NB4 (cell line): ENCODE results near the gene RNASE7.
"Not testable (repeated sequence)": the region's sequence is repeated elsewhere in the genome, so short reads cannot be mapped to it uniquely, and the experiment has no call there.

Source experiments
- DNase-seq: peaks from one replicate; pipeline ENCODE4 v3.0.0; 2010; ENCODE audit warnings: low read depth
- H3K4me3 ChIP-seq: one replicate; pipeline ENCODE4 v1.5.1; 2011; ENCODE audit warnings: mild to moderate bottlenecking, low read depth, low read length, moderate library complexity
- CTCF ChIP-seq: IDR thresholded peaks from one replicate; pipeline ENCODE4 v1.5.1; 2012; ENCODE audit warnings: low read depth, low read length
- MAX ChIP-seq: IDR thresholded peaks from 2 replicates; pipeline ENCODE4 v1.6.1; 2011; ENCODE audit warnings: low read depth, low read length
- MYC ChIP-seq: IDR thresholded peaks from 2 replicates; pipeline ENCODE4 v1.6.1; 2011; ENCODE audit warnings: low read depth, low read length
- POLR2A ChIP-seq: IDR thresholded peaks from 2 replicates; pipeline ENCODE4 v1.6.1; 2011; ENCODE audit warnings: mild to moderate bottlenecking; ENCODE audit not compliant: insufficient read length; ENCODE audit errors: extremely low read depth

RNASE7 gene

GRCh38 chr14:20998674-20999366 is 43.3 kb upstream of the RNASE7 start, which contains the start of gene SLC39A2:
Gene SLC39A2, plus strand, starts transcription at chr14:20999293. Its CDS starts 154 bp downstream, at chr14:20999447.
- no peak within 1 kb of the TSS for H3K4me3 ChIP-seq
- TF ChIP-seq MAX (no peak), MYC (no peak), POLR2A (no peak), CTCF (no peak)
- no peak for DNase-seq

- no peak overlapping the region for H3K4me3 ChIP-seq
- TF ChIP-seq CTCF: no peak
- no peak for TF ChIP-seq POLR2A
- no peak for TF ChIP-seq MAX
- TF ChIP-seq MYC: no peak
- DNase-seq: no peak
These were observed 42.6 kb upstream of the RNASE7 start for GRCh38 chr14:20999591-20999990.

GRCh38 chr14:21001218-21001617 is 40.9 kb upstream of the RNASE7 start:
- no peak for TF ChIP-seq CTCF
- no peak for TF ChIP-seq POLR2A
- no peak for TF ChIP-seq MAX
- TF ChIP-seq MYC: no peak
- no peak overlapping the region for H3K4me3 ChIP-seq
- DNase-seq: no peak

- H3K4me3 ChIP-seq: no peak overlapping the region
- TF ChIP-seq MYC (no peak), MAX (no peak), CTCF (no peak), POLR2A (no peak)
- DNase-seq: no peak
These were observed 38.3 kb upstream of the RNASE7 start for GRCh38 chr14:21003788-21004346.

GRCh38 chr14:21009721-21010120 is 32.4 kb upstream of the RNASE7 start:
- DNase-seq, H3K4me3 ChIP-seq: not testable (repeated sequence)

GRCh38 chr14:21011136-21011535 is 31.0 kb upstream of the RNASE7 start:
- no peak for TF ChIP-seq POLR2A
- TF ChIP-seq MAX: no peak
- H3K4me3 ChIP-seq: no peak overlapping the region
- DNase-seq: no peak

- TF ChIP-seq MYC (no peak), MAX (no peak), POLR2A (no peak), CTCF (peak; percentile 80)
- H3K4me3 ChIP-seq: no peak overlapping the region
- peak; percentile 87 for DNase-seq
These were observed 27.4 kb upstream of the RNASE7 start for GRCh38 chr14:21014761-21015190.
